HFFc6 (cell line): ENCODE data around the gene MDM2. TPM values are rescaled to one million over a fixed set of nuclear protein-coding genes. Genes with fewer than 3 reads are reported as not detected.
"Not testable (repeated sequence)": the region's sequence is repeated elsewhere in the genome, so short reads cannot be mapped to it uniquely, and the experiment has no call there.

Experiments used
- DNase-seq: peaks from one replicate; pipeline ENCODE4 v3.0.0-alpha.2; 2018
- H3K27ac Mint-ChIP-seq: 2 replicates; pipeline ENCODE4 v1.8.0; 2020; ENCODE audit warnings: mild to moderate bottlenecking, mixed read lengths
- H3K27me3 Mint-ChIP-seq: 2 replicates; pipeline ENCODE4 v1.8.0; 2021; ENCODE audit warnings: mild to moderate bottlenecking, moderate library complexity, mixed read lengths; ENCODE audit not compliant: insufficient read depth
- H3K36me3 Mint-ChIP-seq: 2 replicates; pipeline ENCODE4 v1.8.0; 2021; ENCODE audit warnings: low read depth, mixed read lengths
- H3K4me1 Mint-ChIP-seq: 2 replicates; pipeline ENCODE4 v1.8.0; 2020; ENCODE audit warnings: low read depth, mixed read lengths
- H3K4me3 Mint-ChIP-seq: 2 replicates; pipeline ENCODE4 v1.8.0; 2020; ENCODE audit warnings: mild to moderate bottlenecking, moderate library complexity, mixed read lengths
- H3K9me3 Mint-ChIP-seq: 2 replicates; pipeline ENCODE4 v1.8.0; 2020; ENCODE audit warnings: mild to moderate bottlenecking, mixed read lengths
- total RNA-seq, 6 experiments: library from RNA; stranded (reverse); fragmentation: NEBNext Ultra II Directional; extraction: Animal tissue kit (Norgen Biotek cat#: 25700); gene quantifications; 2 replicates in 1 of 6; 3 replicates in 5 of 6; pipeline ENCODE4 v1.2.3, GENCODE V29; 2021
- TF ChIP-seq, protein P1 (sequence below): fragments of 200-600 bp; sonication (generic); IDR thresholded peaks from 2 replicates; pipeline ENCODE4 v1.5.0; 2021; ENCODE audit warnings: antibody characterized with exemption, mild to moderate bottlenecking

Gene MDM2
- total RNA-seq, 6 experiments from 2014 or later = 216 to 270 (median 236) TPM

DNA sequence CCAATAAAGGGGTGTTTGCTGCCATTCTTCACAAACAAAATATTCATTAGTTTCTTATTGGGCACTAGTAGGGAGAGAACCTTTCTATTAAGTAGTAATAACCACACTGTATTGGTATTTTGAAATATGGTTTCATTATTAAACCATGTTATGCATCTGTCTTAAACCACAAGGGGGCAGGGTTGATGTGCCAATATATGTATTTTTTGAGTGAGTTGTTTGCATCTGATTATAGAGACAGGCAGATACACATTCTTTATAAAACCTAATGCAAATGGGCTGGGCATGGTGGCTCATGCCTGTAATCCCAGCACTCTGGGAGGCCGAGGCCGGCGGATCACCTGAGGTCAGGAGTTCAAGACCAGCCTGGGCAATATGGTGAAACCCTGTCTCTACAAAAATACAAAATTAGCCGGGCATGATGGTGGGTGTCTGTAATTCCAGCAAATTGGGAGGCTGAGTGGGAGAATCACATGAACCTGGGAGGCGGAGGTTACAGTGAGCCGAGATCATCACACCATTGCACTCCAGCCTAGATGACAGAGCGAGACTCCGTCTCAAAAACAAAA lies 56.0 kb downstream of the MDM2 start:
- not testable (repeated sequence) for H3K27me3 Mint-ChIP-seq, H3K36me3 Mint-ChIP-seq, H3K27ac Mint-ChIP-seq, H3K9me3 Mint-ChIP-seq
- Mint-ChIP-seq H3K4me1 (peaks cover 29% of the 10 kb centered on the region), H3K4me3 (peak overlapping the region; percentile 30; the same call in 1 of the 2 replicates)
- peak; percentile 53 for DNase-seq
- TF ChIP-seq, protein P1, sequence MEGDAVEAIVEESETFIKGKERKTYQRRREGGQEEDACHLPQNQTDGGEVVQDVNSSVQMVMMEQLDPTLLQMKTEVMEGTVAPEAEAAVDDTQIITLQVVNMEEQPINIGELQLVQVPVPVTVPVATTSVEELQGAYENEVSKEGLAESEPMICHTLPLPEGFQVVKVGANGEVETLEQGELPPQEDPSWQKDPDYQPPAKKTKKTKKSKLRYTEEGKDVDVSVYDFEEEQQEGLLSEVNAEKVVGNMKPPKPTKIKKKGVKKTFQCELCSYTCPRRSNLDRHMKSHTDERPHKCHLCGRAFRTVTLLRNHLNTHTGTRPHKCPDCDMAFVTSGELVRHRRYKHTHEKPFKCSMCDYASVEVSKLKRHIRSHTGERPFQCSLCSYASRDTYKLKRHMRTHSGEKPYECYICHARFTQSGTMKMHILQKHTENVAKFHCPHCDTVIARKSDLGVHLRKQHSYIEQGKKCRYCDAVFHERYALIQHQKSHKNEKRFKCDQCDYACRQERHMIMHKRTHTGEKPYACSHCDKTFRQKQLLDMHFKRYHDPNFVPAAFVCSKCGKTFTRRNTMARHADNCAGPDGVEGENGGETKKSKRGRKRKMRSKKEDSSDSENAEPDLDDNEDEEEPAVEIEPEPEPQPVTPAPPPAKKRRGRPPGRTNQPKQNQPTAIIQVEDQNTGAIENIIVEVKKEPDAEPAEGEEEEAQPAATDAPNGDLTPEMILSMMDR = peak; percentile 91

DNA sequence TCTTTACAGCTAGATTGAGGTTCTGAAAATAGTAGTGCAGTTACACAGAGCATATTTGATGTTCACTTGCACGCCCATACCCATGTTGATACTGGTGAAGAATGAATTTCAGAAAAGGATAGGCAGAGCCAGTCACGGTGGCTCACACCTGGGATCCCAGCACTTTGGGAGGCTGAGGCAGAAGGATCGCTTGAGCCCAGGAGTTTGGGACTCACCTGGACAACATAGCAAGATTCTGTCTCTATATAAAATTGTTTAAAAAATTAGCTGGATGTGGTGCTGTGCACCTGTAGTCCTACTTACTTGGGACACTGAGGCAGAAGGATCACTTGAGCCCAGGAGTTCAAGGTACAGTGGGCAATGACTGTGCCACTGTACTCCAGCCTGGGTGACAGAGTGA lies 56.6 kb downstream of the MDM2 start:
- Mint-ChIP-seq H3K27ac (no peak overlapping the region), H3K9me3 (no peaks in the 10 kb centered on the region), H3K4me3 (no peak overlapping the region), H3K27me3 (peaks cover 4% of the 10 kb centered on the region), H3K36me3 (no peaks in the 10 kb centered on the region), H3K4me1 (peaks cover 29% of the 10 kb centered on the region)
- TF ChIP-seq, protein P1 = no peak
- no peak for DNase-seq

DNA sequence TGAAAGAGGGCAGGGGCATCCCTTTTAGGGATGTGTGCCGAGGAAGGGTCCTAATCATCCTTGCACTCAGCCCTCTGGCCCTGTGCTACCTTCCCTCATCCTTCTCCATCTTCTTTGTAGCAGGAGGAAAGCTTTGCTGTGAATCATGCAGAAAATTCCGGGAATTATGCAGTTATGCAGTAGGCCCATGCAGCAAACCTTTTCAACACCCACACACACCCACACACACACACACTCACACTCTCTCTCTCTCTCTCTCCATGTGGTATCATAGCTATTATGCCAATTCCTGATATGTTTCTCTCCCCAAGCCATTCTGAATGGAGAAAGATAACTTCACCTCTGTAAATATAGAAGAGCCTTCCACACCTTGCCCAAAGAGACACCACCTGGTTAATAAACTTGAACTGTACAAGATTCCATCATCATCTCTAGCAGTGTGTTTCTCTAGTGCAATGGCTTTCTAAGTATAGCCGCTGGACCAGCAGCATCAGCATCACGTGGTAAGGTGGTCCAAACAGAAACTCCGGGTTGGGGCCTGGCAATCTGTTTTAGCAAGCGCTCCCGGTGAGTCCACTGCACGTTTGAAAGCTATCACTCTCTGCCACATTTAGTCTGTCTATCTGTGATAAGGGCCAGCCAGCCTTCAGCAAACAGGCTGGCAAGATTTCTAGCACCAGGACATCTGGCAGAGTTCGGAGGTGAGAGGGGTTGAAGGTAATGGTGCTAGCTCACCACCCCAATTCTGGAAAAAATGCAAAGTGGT lies 57.6 kb downstream of the MDM2 start:
- Mint-ChIP-seq H3K4me3 (no peak overlapping the region), H3K4me1 (peaks cover 29% of the 10 kb centered on the region), H3K27me3 (peaks cover 4% of the 10 kb centered on the region), H3K9me3 (no peaks in the 10 kb centered on the region), H3K27ac (no peak overlapping the region), H3K36me3 (no peaks in the 10 kb centered on the region)
- DNase-seq = no peak
- TF ChIP-seq, protein P1 = no peak

DNA sequence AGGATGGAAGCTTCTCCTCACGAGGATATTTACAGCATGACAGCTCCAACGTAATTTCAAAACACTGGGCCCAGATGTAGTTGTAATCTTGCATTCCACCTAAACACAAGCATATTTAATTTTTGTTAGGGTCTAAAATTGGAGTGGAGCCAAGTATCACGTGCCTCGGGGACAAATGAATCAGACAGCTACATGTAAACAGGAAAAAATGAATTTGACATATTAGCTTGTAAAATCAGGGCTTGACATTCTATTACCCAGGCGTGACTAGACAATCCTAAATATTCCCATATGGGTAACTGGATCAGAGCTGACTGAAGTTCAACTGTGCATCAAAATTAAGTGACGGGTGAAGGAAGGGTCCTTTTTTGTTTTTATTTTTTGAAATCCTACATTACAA lies 59.0 kb downstream of the MDM2 start:
- TF ChIP-seq, protein P1 = no peak
- Mint-ChIP-seq H3K9me3 (no peaks in the 10 kb centered on the region), H3K27me3 (peaks cover 4% of the 10 kb centered on the region), H3K4me1 (peaks cover 29% of the 10 kb centered on the region), H3K4me3 (no peak overlapping the region), H3K36me3 (no peaks in the 10 kb centered on the region), H3K27ac (no peak overlapping the region)
- no peak for DNase-seq

DNA sequence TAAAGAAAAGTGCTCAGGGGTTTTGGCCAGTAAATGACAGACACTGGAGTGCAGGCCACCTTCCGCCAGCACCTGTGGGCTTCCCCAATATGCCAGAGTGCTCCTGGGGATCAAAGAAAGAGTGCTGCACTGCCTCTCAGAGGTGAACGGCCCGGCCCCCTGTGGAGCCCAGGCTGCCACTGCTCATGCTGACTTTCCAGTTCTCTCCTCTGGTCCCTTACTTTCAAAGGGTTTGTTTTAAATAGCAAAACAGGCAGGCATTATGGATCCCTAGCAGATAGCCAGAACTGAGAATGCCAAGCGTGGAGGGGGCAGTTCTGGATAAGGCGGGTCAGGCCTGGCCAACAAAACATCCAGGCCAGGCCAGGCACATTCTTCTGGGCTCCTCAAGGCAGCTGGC lies 59.6 kb downstream of the MDM2 start:
- no peak for DNase-seq
- H3K36me3 Mint-ChIP-seq = no peaks in the 10 kb centered on the region
- H3K4me1 Mint-ChIP-seq = peaks cover 29% of the 10 kb centered on the region
- TF ChIP-seq, protein P1 = no peak
- H3K27me3 Mint-ChIP-seq = peaks cover 4% of the 10 kb centered on the region
- no peak overlapping the region for H3K27ac Mint-ChIP-seq
- H3K4me3 Mint-ChIP-seq = no peak overlapping the region
- no peaks in the 10 kb centered on the region for H3K9me3 Mint-ChIP-seq
